ENCODE results near the gene TSPAN9. TPM values are rescaled to one million over a fixed set of nuclear protein-coding genes. Genes with fewer than 3 reads are reported as not detected.

Gene TSPAN9
- total RNA-seq, 1 donor from 2014 or later, result 23.8 TPM

GRCh38 chr12:3192221-3192620 is 115.0 kb downstream of the TSPAN9 start:
- no peak for DNase-seq (ENCODE audit: low read depth, low spot score)
- H3K9me3 Mint-ChIP-seq, result no peaks in the 10 kb centered on the region
- no peaks in the 10 kb centered on the region for H3K27me3 Mint-ChIP-seq (ENCODE audit: low read depth)
- H3K4me1 Mint-ChIP-seq, result peaks cover 10% of the 10 kb centered on the region
- no peak overlapping the region for H3K27ac Mint-ChIP-seq (ENCODE audit: unreplicated experiment)
- no peak overlapping the region for H3K4me3 Mint-ChIP-seq
- TF ChIP-seq, protein P1, sequence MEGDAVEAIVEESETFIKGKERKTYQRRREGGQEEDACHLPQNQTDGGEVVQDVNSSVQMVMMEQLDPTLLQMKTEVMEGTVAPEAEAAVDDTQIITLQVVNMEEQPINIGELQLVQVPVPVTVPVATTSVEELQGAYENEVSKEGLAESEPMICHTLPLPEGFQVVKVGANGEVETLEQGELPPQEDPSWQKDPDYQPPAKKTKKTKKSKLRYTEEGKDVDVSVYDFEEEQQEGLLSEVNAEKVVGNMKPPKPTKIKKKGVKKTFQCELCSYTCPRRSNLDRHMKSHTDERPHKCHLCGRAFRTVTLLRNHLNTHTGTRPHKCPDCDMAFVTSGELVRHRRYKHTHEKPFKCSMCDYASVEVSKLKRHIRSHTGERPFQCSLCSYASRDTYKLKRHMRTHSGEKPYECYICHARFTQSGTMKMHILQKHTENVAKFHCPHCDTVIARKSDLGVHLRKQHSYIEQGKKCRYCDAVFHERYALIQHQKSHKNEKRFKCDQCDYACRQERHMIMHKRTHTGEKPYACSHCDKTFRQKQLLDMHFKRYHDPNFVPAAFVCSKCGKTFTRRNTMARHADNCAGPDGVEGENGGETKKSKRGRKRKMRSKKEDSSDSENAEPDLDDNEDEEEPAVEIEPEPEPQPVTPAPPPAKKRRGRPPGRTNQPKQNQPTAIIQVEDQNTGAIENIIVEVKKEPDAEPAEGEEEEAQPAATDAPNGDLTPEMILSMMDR (conservative IDR thresholded peaks at IDR 0.05), result no peak
- no peaks in the 10 kb centered on the region for H3K36me3 Mint-ChIP-seq (ENCODE audit: low read depth)

DNA sequence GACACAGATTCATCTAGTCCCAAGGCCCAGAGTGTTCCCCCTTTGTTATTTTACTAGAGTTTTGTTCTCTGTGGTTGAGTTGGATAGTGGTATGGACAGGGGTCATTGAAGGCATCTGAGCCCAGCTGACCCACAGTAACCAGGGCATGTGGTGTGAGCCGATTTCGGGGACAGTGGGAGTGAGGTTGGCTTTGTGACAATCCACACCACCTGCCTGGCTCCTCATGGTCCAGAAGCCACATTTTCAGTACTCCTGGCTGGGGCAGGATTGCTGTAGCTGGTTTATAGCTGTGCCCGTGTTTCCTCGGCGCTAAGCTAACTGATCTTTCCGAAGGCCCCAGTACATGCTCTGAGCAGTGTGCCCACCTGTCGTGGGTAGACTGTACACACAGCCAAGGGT is 116.0 kb downstream of the TSPAN9 start:
- Mint-ChIP-seq H3K27ac (ENCODE audit: unreplicated experiment) (no peak overlapping the region), H3K9me3 (no peaks in the 10 kb centered on the region), H3K27me3 (ENCODE audit: low read depth) (no peaks in the 10 kb centered on the region), H3K4me1 (peaks cover 10% of the 10 kb centered on the region), H3K36me3 (ENCODE audit: low read depth) (no peaks in the 10 kb centered on the region), H3K4me3 (no peak overlapping the region)
- TF ChIP-seq, protein P1 (conservative IDR thresholded peaks at IDR 0.05), result no peak
- DNase-seq (ENCODE audit: low read depth, low spot score), result no peak

- Mint-ChIP-seq H3K9me3 (no peaks in the 10 kb centered on the region), H3K27me3 (ENCODE audit: low read depth) (no peaks in the 10 kb centered on the region), H3K36me3 (ENCODE audit: low read depth) (no peaks in the 10 kb centered on the region), H3K4me3 (no peak overlapping the region), H3K27ac (ENCODE audit: unreplicated experiment) (no peak overlapping the region), H3K4me1 (peaks cover 10% of the 10 kb centered on the region)
- TF ChIP-seq, protein P1 (conservative IDR thresholded peaks at IDR 0.05), result no peak
- DNase-seq (ENCODE audit: low read depth, low spot score), result no peak
These were observed 116.6 kb downstream of the TSPAN9 start for GRCh38 chr12:3193755-3194154.

GRCh38 chr12:3195337-3195736 is 118.2 kb downstream of the TSPAN9 start:
- no peak for DNase-seq (ENCODE audit: low read depth, low spot score)
- H3K27ac Mint-ChIP-seq (ENCODE audit: unreplicated experiment), result no peak overlapping the region
- no peaks in the 10 kb centered on the region for H3K36me3 Mint-ChIP-seq (ENCODE audit: low read depth)
- TF ChIP-seq, protein P1 (conservative IDR thresholded peaks at IDR 0.05), result no peak
- peaks cover 10% of the 10 kb centered on the region for H3K27me3 Mint-ChIP-seq (ENCODE audit: low read depth)
- H3K9me3 Mint-ChIP-seq, result no peaks in the 10 kb centered on the region
- H3K4me1 Mint-ChIP-seq, result peaks cover 18% of the 10 kb centered on the region
- no peak overlapping the region for H3K4me3 Mint-ChIP-seq

- H3K9me3 Mint-ChIP-seq, result no peaks in the 10 kb centered on the region
- H3K4me3 Mint-ChIP-seq, result peak overlapping the region; percentile 12
These were observed 118.8 kb downstream of the TSPAN9 start for GRCh38 chr12:3195859-3196483.

More at GRCh38 chr12:3195859-3196483, 118.8 kb downstream of the TSPAN9 start:
- Mint-ChIP-seq H3K27ac (ENCODE audit: unreplicated experiment) (no peak overlapping the region), H3K27me3 (ENCODE audit: low read depth) (peaks cover 11% of the 10 kb centered on the region), H3K4me1 (peaks cover 18% of the 10 kb centered on the region), H3K36me3 (ENCODE audit: low read depth) (no peaks in the 10 kb centered on the region)
- TF ChIP-seq, protein P1 (conservative IDR thresholded peaks at IDR 0.05), result no peak
- DNase-seq (ENCODE audit: low read depth, low spot score), result no peak

All from neural crest cell (in vitro differentiated cells).